GM19035 (cell line): ENCODE data around the gene ZFPM1.

Experiments used
- ATAC-seq: cut with Tn5 transposase; IDR thresholded peaks from one replicate; pipeline ENCODE4 v1.9.1; 2021; ENCODE audit not compliant: unreplicated experiment

ZFPM1 gene

GRCh38 chr16:88536510-88536909, 83.4 kb downstream of the ZFPM1 start:
- ATAC-seq, result no peak

GRCh38 chr16:88536971-88537751, 84.1 kb downstream of the ZFPM1 start:
- no peak for ATAC-seq

GRCh38 chr16:88537859-88538258, 84.8 kb downstream of the ZFPM1 start:
- no peak for ATAC-seq

- no peak for ATAC-seq
Observed at GRCh38 chr16:88538366-88539060, 85.4 kb downstream of the ZFPM1 start.

- ATAC-seq, result no peak
Observed at GRCh38 chr16:88539261-88539651, 86.2 kb downstream of the ZFPM1 start.

- no peak for ATAC-seq
Observed at GRCh38 chr16:88539652-88540345, 86.7 kb downstream of the ZFPM1 start.

- no peak for ATAC-seq
Observed at GRCh38 chr16:88540346-88540977, 87.4 kb downstream of the ZFPM1 start.

- ATAC-seq, result no peak
Observed at GRCh38 chr16:88541831-88542616, 88.9 kb downstream of the ZFPM1 start.

GRCh38 chr16:88543230-88543813, 90.2 kb downstream of the ZFPM1 start:
- ATAC-seq, result no peak

- no peak for ATAC-seq
Observed at GRCh38 chr16:88545781-88546180, 92.7 kb downstream of the ZFPM1 start.

- ATAC-seq, result no peak
Observed at GRCh38 chr16:88548131-88548874, 95.2 kb downstream of the ZFPM1 start.

GRCh38 chr16:88548985-88549384, 95.9 kb downstream of the ZFPM1 start:
- no peak for ATAC-seq

- no peak for ATAC-seq
Observed at GRCh38 chr16:88549671-88550245, 96.7 kb downstream of the ZFPM1 start.

- ATAC-seq, result no peak
Observed at GRCh38 chr16:88550246-88550661, 97.2 kb downstream of the ZFPM1 start.

- no peak for ATAC-seq
Observed at GRCh38 chr16:88552166-88552565, 99.1 kb downstream of the ZFPM1 start.

GRCh38 chr16:88552815-88553214, 99.7 kb downstream of the ZFPM1 start:
- ATAC-seq, result no peak

GRCh38 chr16:88553739-88554138, 100.7 kb downstream of the ZFPM1 start:
- ATAC-seq, result no peak

- no peak for ATAC-seq
Observed at GRCh38 chr16:88554711-88555264, 101.7 kb downstream of the ZFPM1 start.
